NCI-H1048 (cell line): ENCODE measurements around the gene TMEM130.

ENCODE experiments used
- DNase-seq: peaks from one replicate; lab custom pipeline; 2025; lab: John Stamatoyannopoulos, UW

Gene TMEM130

GRCh38 chr7:98807068-98808048, 62.5 kb downstream of the TMEM130 start:
- DNase-seq = no peak

- DNase-seq = no peak
Measured at GRCh38 chr7:98805956-98806838, 63.6 kb downstream of the TMEM130 start.

- no peak for DNase-seq
Measured at GRCh38 chr7:98802781-98803110, 67.1 kb downstream of the TMEM130 start.

GRCh38 chr7:98802088-98802780, 67.6 kb downstream of the TMEM130 start:
- DNase-seq = no peak

- no peak for DNase-seq
Measured at GRCh38 chr7:98800996-98801395, 68.8 kb downstream of the TMEM130 start.

GRCh38 chr7:98797150-98797549, 72.7 kb downstream of the TMEM130 start:
- DNase-seq = no peak
